ENCODE data around the gene GPR15.

GPR15 gene

DNA sequence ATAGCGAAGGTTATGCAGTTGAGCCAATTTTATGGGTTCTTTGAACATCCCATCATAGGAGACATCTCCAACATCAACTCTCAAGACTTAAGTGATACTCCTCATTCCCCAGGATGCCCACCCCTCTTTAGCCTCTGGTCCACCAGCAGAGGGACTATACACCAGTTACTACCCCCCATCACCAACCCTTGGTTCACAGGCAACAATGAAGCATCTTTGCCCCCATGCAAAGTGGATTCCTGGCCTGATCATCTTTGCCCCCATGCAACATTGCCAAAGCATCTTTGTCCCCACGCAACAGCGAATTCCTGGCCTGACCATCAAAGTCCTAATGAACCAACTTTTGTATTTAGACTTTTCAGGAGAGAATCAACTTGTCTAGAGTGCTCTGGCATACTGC lies 19.1 kb downstream of the GPR15 start:
- no peaks in the 10 kb centered on the region for H3K4me1 ChIP-seq (ENCODE audit: control insufficient read depth in 2 of 2, insufficient read depth in 1 of 2, low read depth in 1 of 2, low read length in 2 of 2)
- H4K91ac ChIP-seq (ENCODE audit: low read depth, low read length, poor library complexity), result no peak overlapping the region
- H3K23ac ChIP-seq (ENCODE audit: low read depth, low read length, poor library complexity), result no peak overlapping the region
- WGBS, 2 donors (ENCODE audit: extremely low coverage in 2 of 2, insufficient read length in 2 of 2, insufficient replicate concordance in 1 of 2), result no CpG with 5 or more reads among the region's 3 CpGs
- no peak overlapping the region for H2BK120ac ChIP-seq (ENCODE audit: low read depth, low read length)
- H4K8ac ChIP-seq (ENCODE audit: low read depth, low read length), result no peak overlapping the region
- H2BK12ac ChIP-seq (ENCODE audit: low read length), result no peak overlapping the region
- H3K4ac ChIP-seq (ENCODE audit: low read length), result no peak overlapping the region
- H2BK5ac ChIP-seq (ENCODE audit: low read length), result no peak overlapping the region
- no peak overlapping the region for H3K14ac ChIP-seq (ENCODE audit: low read length)
- no peak overlapping the region for H3K27ac ChIP-seq (replicated peaks; ENCODE audit: low read length)
- no peak overlapping the region for H3K4me2 ChIP-seq (ENCODE audit: insufficient read depth, low read length, poor library complexity, severe bottlenecking)
- H2AK5ac ChIP-seq (ENCODE audit: low read depth, low read length), result no peak overlapping the region
- H2BK15ac ChIP-seq (ENCODE audit: low read length), result no peak overlapping the region
- DNase-seq (ENCODE audit: low spot score), result no peak
- H3K27me3 ChIP-seq (ENCODE audit: control insufficient read depth in 3 of 3, insufficient read depth in 3 of 3, low read depth in 1 of 3, low read length in 3 of 3), result no peaks in the 10 kb centered on the region
- H3K9me3 ChIP-seq (replicated peaks in 1 of 2; ENCODE audit: control insufficient read depth in 2 of 2, insufficient read depth in 1 of 2, low read depth in 1 of 2, low read length in 2 of 2), result no peaks in the 10 kb centered on the region
- H3K79me1 ChIP-seq (ENCODE audit: low read depth, low read length), result no peaks in the 10 kb centered on the region
- H3K4me3 ChIP-seq (ENCODE audit: low read length in 2 of 2), result no peak overlapping the region
- no peak overlapping the region for H3K18ac ChIP-seq (ENCODE audit: low read length)
- H3K9ac ChIP-seq (ENCODE audit: low read depth, low read length, poor library complexity), result no peak overlapping the region
- no peaks in the 10 kb centered on the region for H3K36me3 ChIP-seq (replicated peaks in 1 of 2; ENCODE audit: control insufficient read depth in 2 of 2, insufficient read depth in 2 of 2, low read length in 2 of 2)
- H2AFZ ChIP-seq (ENCODE audit: low read length), result no peak overlapping the region

DNA sequence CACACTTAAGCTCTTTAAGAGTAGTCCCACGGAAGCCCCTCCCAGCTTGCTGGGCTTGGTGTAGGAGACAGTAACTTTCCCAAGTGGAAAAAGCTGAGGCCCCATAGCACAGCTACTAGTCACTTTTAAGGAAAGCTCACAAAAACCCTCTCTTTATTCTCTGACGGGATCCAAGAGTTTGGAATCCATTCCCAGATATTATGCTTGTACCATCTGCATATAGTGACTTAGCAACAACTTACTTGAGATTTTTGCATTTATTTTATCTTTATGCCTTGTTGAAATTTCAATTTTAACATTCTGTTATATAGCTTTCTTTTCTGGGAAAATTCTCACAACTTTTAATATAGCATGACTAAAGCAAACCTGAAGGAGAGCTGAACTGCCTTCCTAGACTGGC lies 19.5 kb downstream of the GPR15 start:
- H3K36me3 ChIP-seq (replicated peaks in 1 of 2; ENCODE audit: control insufficient read depth in 2 of 2, insufficient read depth in 2 of 2, low read length in 2 of 2), result no peaks in the 10 kb centered on the region
- H2BK15ac ChIP-seq (ENCODE audit: low read length), result no peak overlapping the region
- H2BK12ac ChIP-seq (ENCODE audit: low read length), result no peak overlapping the region
- no peak overlapping the region for H3K4me3 ChIP-seq (ENCODE audit: low read length in 2 of 2)
- no peak overlapping the region for H3K4ac ChIP-seq (ENCODE audit: low read length)
- H3K79me1 ChIP-seq (ENCODE audit: low read depth, low read length), result no peaks in the 10 kb centered on the region
- no peaks in the 10 kb centered on the region for H3K27me3 ChIP-seq (ENCODE audit: control insufficient read depth in 3 of 3, insufficient read depth in 3 of 3, low read depth in 1 of 3, low read length in 3 of 3)
- H4K91ac ChIP-seq (ENCODE audit: low read depth, low read length, poor library complexity), result no peak overlapping the region
- no peaks in the 10 kb centered on the region for H3K4me1 ChIP-seq (ENCODE audit: control insufficient read depth in 2 of 2, insufficient read depth in 1 of 2, low read depth in 1 of 2, low read length in 2 of 2)
- no peak overlapping the region for H3K18ac ChIP-seq (ENCODE audit: low read length)
- no CpG with 5 or more reads among the region's 2 CpGs for WGBS, 2 donors (ENCODE audit: extremely low coverage in 2 of 2, insufficient read length in 2 of 2, insufficient replicate concordance in 1 of 2)
- H3K9ac ChIP-seq (ENCODE audit: low read depth, low read length, poor library complexity), result no peak overlapping the region
- H3K23ac ChIP-seq (ENCODE audit: low read depth, low read length, poor library complexity), result no peak overlapping the region
- no peak overlapping the region for H2BK5ac ChIP-seq (ENCODE audit: low read length)
- no peak overlapping the region for H2BK120ac ChIP-seq (ENCODE audit: low read depth, low read length)
- H3K9me3 ChIP-seq (replicated peaks in 1 of 2; ENCODE audit: control insufficient read depth in 2 of 2, insufficient read depth in 1 of 2, low read depth in 1 of 2, low read length in 2 of 2), result no peaks in the 10 kb centered on the region
- no peak overlapping the region for H2AFZ ChIP-seq (ENCODE audit: low read length)
- no peak for DNase-seq (ENCODE audit: low spot score)
- no peak overlapping the region for H2AK5ac ChIP-seq (ENCODE audit: low read depth, low read length)
- H4K8ac ChIP-seq (ENCODE audit: low read depth, low read length), result no peak overlapping the region
- H3K27ac ChIP-seq (replicated peaks; ENCODE audit: low read length), result no peak overlapping the region
- H3K14ac ChIP-seq (ENCODE audit: low read length), result no peak overlapping the region
- no peak overlapping the region for H3K4me2 ChIP-seq (ENCODE audit: insufficient read depth, low read length, poor library complexity, severe bottlenecking)

DNA sequence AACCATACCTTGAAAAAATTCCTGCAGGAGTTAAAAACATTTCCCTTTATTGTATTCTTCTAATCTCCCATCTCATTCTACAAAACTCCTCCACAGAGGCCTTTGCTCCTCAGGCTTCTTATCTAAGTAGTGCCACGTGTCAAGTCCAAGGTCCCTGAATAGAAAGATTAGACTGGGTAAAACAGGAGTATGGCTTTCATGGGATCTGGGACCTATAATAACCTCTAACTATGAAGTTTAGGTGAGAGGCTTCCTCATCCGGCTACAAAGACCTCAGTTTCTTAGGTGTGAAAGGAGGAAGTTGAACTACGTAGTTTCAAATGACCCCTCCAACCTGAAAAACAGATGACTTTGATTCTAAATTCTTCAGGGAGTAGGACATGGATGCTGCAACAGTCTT lies 20.0 kb downstream of the GPR15 start:
- Histone ChIP-seq H3K4me1 (ENCODE audit: control insufficient read depth in 2 of 2, insufficient read depth in 1 of 2, low read depth in 1 of 2, low read length in 2 of 2) (no peaks in the 10 kb centered on the region), H4K91ac (ENCODE audit: low read depth, low read length, poor library complexity) (no peak overlapping the region), H3K4me3 (ENCODE audit: low read length in 2 of 2) (no peak overlapping the region), H3K27ac (replicated peaks; ENCODE audit: low read length) (no peak overlapping the region), H3K18ac (ENCODE audit: low read length) (no peak overlapping the region), H2AFZ (ENCODE audit: low read length) (no peak overlapping the region), H3K36me3 (replicated peaks in 1 of 2; ENCODE audit: control insufficient read depth in 2 of 2, insufficient read depth in 2 of 2, low read length in 2 of 2) (no peaks in the 10 kb centered on the region), H3K9ac (ENCODE audit: low read depth, low read length, poor library complexity) (no peak overlapping the region), H3K27me3 (ENCODE audit: control insufficient read depth in 3 of 3, insufficient read depth in 3 of 3, low read depth in 1 of 3, low read length in 3 of 3) (no peaks in the 10 kb centered on the region), H3K9me3 (replicated peaks in 1 of 2; ENCODE audit: control insufficient read depth in 2 of 2, insufficient read depth in 1 of 2, low read depth in 1 of 2, low read length in 2 of 2) (no peaks in the 10 kb centered on the region), H2AK5ac (ENCODE audit: low read depth, low read length) (no peak overlapping the region), H3K4me2 (ENCODE audit: insufficient read depth, low read length, poor library complexity, severe bottlenecking) (no peak overlapping the region), H2BK12ac (ENCODE audit: low read length) (no peak overlapping the region), H3K79me1 (ENCODE audit: low read depth, low read length) (no peaks in the 10 kb centered on the region), H3K4ac (ENCODE audit: low read length) (no peak overlapping the region), H4K8ac (ENCODE audit: low read depth, low read length) (no peak overlapping the region), H2BK5ac (ENCODE audit: low read length) (no peak overlapping the region), H3K23ac (ENCODE audit: low read depth, low read length, poor library complexity) (no peak overlapping the region), H2BK15ac (ENCODE audit: low read length) (no peak overlapping the region), H3K14ac (ENCODE audit: low read length) (no peak overlapping the region), H2BK120ac (ENCODE audit: low read depth, low read length) (no peak overlapping the region)
- DNase-seq (ENCODE audit: low spot score), result no peak
- WGBS, 2 donors (ENCODE audit: extremely low coverage in 2 of 2, insufficient read length in 2 of 2, insufficient replicate concordance in 1 of 2), result no CpG with 5 or more reads among the region's 3 CpGs

- Histone ChIP-seq H2AFZ (ENCODE audit: low read length) (no peak overlapping the region), H2BK5ac (ENCODE audit: low read length) (no peak overlapping the region), H3K18ac (ENCODE audit: low read length) (no peak overlapping the region), H3K9me3 (replicated peaks in 1 of 2; ENCODE audit: control insufficient read depth in 2 of 2, insufficient read depth in 1 of 2, low read depth in 1 of 2, low read length in 2 of 2) (no peaks in the 10 kb centered on the region), H3K79me1 (ENCODE audit: low read depth, low read length) (no peaks in the 10 kb centered on the region), H3K27ac (replicated peaks; ENCODE audit: low read length) (no peak overlapping the region), H2AK5ac (ENCODE audit: low read depth, low read length) (no peak overlapping the region), H3K4me1 (ENCODE audit: control insufficient read depth in 2 of 2, insufficient read depth in 1 of 2, low read depth in 1 of 2, low read length in 2 of 2) (no peaks in the 10 kb centered on the region), H3K4me2 (ENCODE audit: insufficient read depth, low read length, poor library complexity, severe bottlenecking) (no peak overlapping the region), H3K4me3 (ENCODE audit: low read length in 2 of 2) (no peak overlapping the region), H3K23ac (ENCODE audit: low read depth, low read length, poor library complexity) (no peak overlapping the region), H3K9ac (ENCODE audit: low read depth, low read length, poor library complexity) (no peak overlapping the region), H3K27me3 (ENCODE audit: control insufficient read depth in 3 of 3, insufficient read depth in 3 of 3, low read depth in 1 of 3, low read length in 3 of 3) (peaks cover 0 to 2% (median 0%) of the 10 kb centered on the region in 3 experiments), H3K14ac (ENCODE audit: low read length) (no peak overlapping the region), H2BK120ac (ENCODE audit: low read depth, low read length) (no peak overlapping the region), H2BK12ac (ENCODE audit: low read length) (no peak overlapping the region), H2BK15ac (ENCODE audit: low read length) (no peak overlapping the region), H4K8ac (ENCODE audit: low read depth, low read length) (no peak overlapping the region), H3K4ac (ENCODE audit: low read length) (no peak overlapping the region), H4K91ac (ENCODE audit: low read depth, low read length, poor library complexity) (no peak overlapping the region), H3K36me3 (replicated peaks in 1 of 2; ENCODE audit: control insufficient read depth in 2 of 2, insufficient read depth in 2 of 2, low read length in 2 of 2) (no peaks in the 10 kb centered on the region)
- no peak for DNase-seq (ENCODE audit: low spot score)
- whole genome bisulfite sequencing, 2 donors (ENCODE audit: extremely low coverage in 2 of 2, insufficient read length in 2 of 2, insufficient replicate concordance in 1 of 2), result no CpG with 5 or more reads among the region's 4 CpGs
Observed at GRCh38 chr3:98552232-98553020, 20.6 kb downstream of the GPR15 start.

All from neuronal stem cell (in vitro differentiated cells).